Measurements from ENCODE around the gene JAG2.

DNA sequence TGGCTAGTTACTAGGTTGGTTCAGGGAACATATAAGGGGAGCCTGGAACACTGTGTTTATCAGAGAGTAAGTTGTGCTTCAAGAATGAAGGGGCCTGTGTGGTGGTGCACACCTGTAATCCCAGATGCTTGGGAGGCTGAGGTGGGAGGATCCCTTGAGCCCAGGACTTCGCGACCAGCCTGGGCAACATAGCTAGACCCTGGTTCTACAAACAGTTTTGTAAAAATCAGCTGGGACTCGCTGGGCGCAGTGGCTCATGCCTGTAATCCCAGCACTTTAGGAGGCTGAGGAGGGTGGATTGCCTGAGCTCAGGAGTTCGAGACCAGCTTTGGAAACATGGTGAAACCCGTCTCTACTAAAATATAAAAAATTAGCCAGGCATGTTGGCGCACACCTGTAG lies 61.2 kb downstream of the JAG2 start:
- TF ChIP-seq GATA2 (IDR thresholded peaks at IDR 0.05; ENCODE audit: low read depth, low read length), result no peak
- no peak for TF ChIP-seq GATA3 (IDR thresholded peaks at IDR 0.05; ENCODE audit: low read depth, low read length)
